H1 (cell line): ENCODE results near the gene SLC25A39. TPM values are rescaled to one million over a fixed set of nuclear protein-coding genes. Genes with fewer than 3 reads are reported as not detected.

Experiments
- CTCF ChIA-PET: fragments of 300-600 bp; sonication (Branson Sonifier 250); formaldehyde crosslinking; loops from one replicate; lab custom pipeline; 2021; ENCODE audit not compliant: partially characterized antibody; lab: Charles Lee
- POLR2A ChIA-PET: fragments of 300-600 bp; sonication (Branson Sonifier 250); formaldehyde crosslinking; loops from one replicate; lab custom pipeline; 2021; ENCODE audit warnings: inconsistent platforms; ENCODE audit not compliant: partially characterized antibody; lab: Charles Lee
- DNase-seq, 2 experiments: peaks; one replicate each; pipeline versions ENCODE4 v3.0.0 to v3.0.0-alpha.2; 2010 to 2022; ENCODE audit warnings: low spot score in 2 of 2, low read depth in 1 of 2, mixed read lengths in 1 of 2
- FAIRE-seq: peaks from 2 replicates; lab custom pipeline; 2011; peaks lifted over from hg19 to GRCh38; lab: Jason Lieb, UNC
- H2AFZ ChIP-seq: 2 replicates; pipeline ENCODE4 v1.8.1; 2012; ENCODE audit warnings: low read length, inconsistent platforms
- H2AK5ac ChIP-seq: 2 replicates; pipeline ENCODE4 v1.6.1; 2013; ENCODE audit warnings: low read depth, low read length
- H2BK120ac ChIP-seq: replicated peaks from 2 replicates; pipeline ENCODE3; 2013; ENCODE audit warnings: low read depth, low read length, inconsistent platforms
- H2BK12ac ChIP-seq: 2 replicates; pipeline ENCODE4 v1.6.1; 2013; ENCODE audit warnings: low read depth, low read length
- H2BK15ac ChIP-seq: 2 replicates; pipeline ENCODE4 v1.6.1; 2013; ENCODE audit warnings: low read length
- H2BK20ac ChIP-seq: 2 replicates; pipeline ENCODE4 v1.6.1; 2013; ENCODE audit warnings: low read length
- H2BK5ac ChIP-seq: 2 replicates; pipeline ENCODE4 v1.6.1; 2013; ENCODE audit warnings: low read depth, low read length
- H3K14ac ChIP-seq: 2 replicates; pipeline ENCODE4 v1.6.1; 2013; ENCODE audit warnings: inconsistent platforms; ENCODE audit not compliant: insufficient read length
- H3K18ac ChIP-seq: 2 replicates; pipeline ENCODE4 v1.6.1; 2013; ENCODE audit warnings: low read length; ENCODE audit errors: extremely low read depth
- H3K23ac ChIP-seq: 2 replicates; pipeline ENCODE4 v1.6.1; 2013; ENCODE audit warnings: inconsistent platforms; ENCODE audit not compliant: insufficient read length
- H3K23me2 ChIP-seq: 2 replicates; pipeline ENCODE4 v1.6.1; 2013; ENCODE audit warnings: low read depth, low read length
- H3K27ac ChIP-seq: 2 replicates; pipeline ENCODE4 v1.6.1; 2011; ENCODE audit warnings: low read depth, low read length, inconsistent platforms
- H3K27me3 ChIP-seq, 4 experiments: replicated peaks in 1 of 4; 1 replicate in 1 of 4; 2 replicates in 3 of 4; pipeline versions ENCODE4 v1.6.1 to v1.8.1; 2011 to 2013; ENCODE audit warnings: low read length in 3 of 4, mild to moderate bottlenecking in 3 of 4, inconsistent platforms in 2 of 4, mixed read lengths in 2 of 4, moderate library complexity in 1 of 4; ENCODE audit not compliant: control insufficient read depth in 3 of 4, insufficient read depth in 3 of 4; ENCODE audit errors: extremely low read depth in 1 of 4
- H3K36me3 ChIP-seq, 4 experiments: 2 replicates each; pipeline versions ENCODE4 v1.6.1 to v1.8.1; 2011 to 2013; ENCODE audit warnings: mild to moderate bottlenecking in 4 of 4, low read length in 3 of 4, moderate library complexity in 2 of 4, control low read depth in 1 of 4, inconsistent platforms in 1 of 4; ENCODE audit not compliant: insufficient read depth in 4 of 4, control insufficient read depth in 2 of 4
- H3K4ac ChIP-seq: replicated peaks from 2 replicates; pipeline ENCODE3; 2013; ENCODE audit warnings: low read length, low read depth, mixed read lengths, inconsistent platforms; ENCODE audit not compliant: insufficient read length
- H3K4me1 ChIP-seq, 4 experiments: replicated peaks in 1 of 4; 1 replicate in 1 of 4; 2 replicates in 3 of 4; pipeline versions ENCODE4 v1.6.1 to v1.8.1; 2011 to 2013; ENCODE audit warnings: low read length in 3 of 4, inconsistent platforms in 2 of 4, mixed read lengths in 1 of 4; ENCODE audit not compliant: insufficient read depth in 4 of 4, control insufficient read depth in 3 of 4
- H3K4me2 ChIP-seq, 2 experiments: 2 replicates each; pipeline versions ENCODE4 v1.6.1 to v1.8.1; 2011 to 2013; ENCODE audit warnings: low read depth in 2 of 2, low read length in 2 of 2, control low read depth in 1 of 2, inconsistent platforms in 1 of 2, mild to moderate bottlenecking in 1 of 2; ENCODE audit not compliant: insufficient read depth in 1 of 2
- H3K4me3 ChIP-seq, 4 experiments: fragments of 200-600, 300-600 bp in 1 of 4; sonication (generic), shearing (Covaris generic), sonication (Bioruptor Twin) in 1 of 4; 2 replicates each; pipeline versions ENCODE4 v1.5.1 to v1.8.1; 2011 to 2016; ENCODE audit warnings: low read length in 4 of 4, low read depth in 3 of 4, control low read depth in 2 of 4, inconsistent platforms in 2 of 4, mild to moderate bottlenecking in 2 of 4, mixed read lengths in 1 of 4, moderate library complexity in 1 of 4; ENCODE audit not compliant: insufficient read depth in 2 of 4; ENCODE audit errors: extremely low read depth in 1 of 4
- H3K56ac ChIP-seq: replicated peaks from 2 replicates; pipeline ENCODE3; 2013; ENCODE audit warnings: low read depth, mild to moderate bottlenecking, mixed read lengths, low read length, inconsistent platforms; ENCODE audit not compliant: insufficient read length
- H3K79me1 ChIP-seq: 2 replicates; pipeline ENCODE4 v1.6.1; 2013; ENCODE audit warnings: low read depth, low read length, control low read depth
- H3K79me2 ChIP-seq, 2 experiments: 2 replicates each; pipeline versions ENCODE4 v1.6.1 to v1.8.1; 2012 to 2013; ENCODE audit warnings: low read length in 2 of 2, mild to moderate bottlenecking in 2 of 2, inconsistent platforms in 1 of 2; ENCODE audit not compliant: insufficient read depth in 2 of 2, control insufficient read depth in 1 of 2
- H3K9ac ChIP-seq, 4 experiments: replicated peaks in 1 of 4; 1 replicate in 1 of 4; 2 replicates in 3 of 4; pipeline versions ENCODE4 v1.6.1 to v1.8.1; 2011 to 2013; ENCODE audit warnings: low read depth in 3 of 4, low read length in 3 of 4, control low read depth in 2 of 4, mild to moderate bottlenecking in 2 of 4, moderate library complexity in 2 of 4, inconsistent platforms in 1 of 4; ENCODE audit errors: extremely low read depth in 1 of 4
- H3K9me3 ChIP-seq, 2 experiments: 2 replicates each; pipeline versions ENCODE4 v1.6.1 to v1.8.1; 2012 to 2013; ENCODE audit warnings: mild to moderate bottlenecking in 2 of 2, moderate library complexity in 2 of 2, control low read depth in 1 of 2, inconsistent platforms in 1 of 2, low read depth in 1 of 2, low read length in 1 of 2, mixed read lengths in 1 of 2; ENCODE audit not compliant: insufficient read depth in 2 of 2
- H4K20me1 ChIP-seq, 2 experiments: replicated peaks in 1 of 2; 2 replicates each; pipeline versions ENCODE3 to v1.8.1; 2011 to 2013; ENCODE audit warnings: inconsistent platforms in 2 of 2, low read length in 2 of 2, mild to moderate bottlenecking in 1 of 2; ENCODE audit not compliant: insufficient read depth in 2 of 2, control insufficient read depth in 1 of 2
- H4K5ac ChIP-seq: 2 replicates; pipeline ENCODE4 v1.6.1; 2013; ENCODE audit warnings: low read length, low read depth, mixed read lengths, inconsistent platforms; ENCODE audit not compliant: insufficient read length
- H4K8ac ChIP-seq: 2 replicates; pipeline ENCODE4 v1.8.0; 2013; ENCODE audit warnings: mild to moderate bottlenecking, moderate library complexity, low read length, inconsistent platforms; ENCODE audit not compliant: insufficient read depth; ENCODE audit errors: extremely low read depth
- H4K91ac ChIP-seq: replicated peaks from 2 replicates; pipeline ENCODE3; 2013; ENCODE audit warnings: low read length, mixed read lengths, inconsistent platforms; ENCODE audit not compliant: insufficient read length
- CEBPB ChIP-seq: IDR thresholded peaks from 2 replicates; pipeline ENCODE4 v1.6.1; 2012; ENCODE audit warnings: low read depth, low read length
- CREB1 ChIP-seq: IDR thresholded peaks from 2 replicates; pipeline ENCODE4 v1.6.1; 2012; ENCODE audit warnings: inconsistent platforms
- KDM1A ChIP-seq: fragments of 200-600, 300-600 bp; sonication (generic); IDR thresholded peaks from 2 replicates; pipeline ENCODE4 v1.7.1; 2016; ENCODE audit warnings: mild to moderate bottlenecking, low read length, borderline replicate concordance
- KDM4A ChIP-seq: IDR thresholded peaks from one replicate; pipeline ENCODE4 v1.7.1; 2012; ENCODE audit warnings: low read depth, mild to moderate bottlenecking, moderate library complexity, low read length, inconsistent platforms; ENCODE audit not compliant: severe bottlenecking
- MAFK ChIP-seq: IDR thresholded peaks from 2 replicates; pipeline ENCODE4 v1.6.1; 2012; ENCODE audit warnings: low read depth, mild to moderate bottlenecking, improper control_type of control experiment, low read length
- POLR2A ChIP-seq, 2 experiments: IDR thresholded peaks; 1 replicate in 1 of 2; 2 replicates in 1 of 2; pipeline ENCODE4 v1.6.1; 2011; ENCODE audit warnings: low read depth in 2 of 2, low read length in 2 of 2, mild to moderate bottlenecking in 2 of 2; ENCODE audit errors: control extremely low read depth in 1 of 2
- SP2 ChIP-seq: IDR thresholded peaks from 2 replicates; pipeline ENCODE4 v1.6.1; 2012; ENCODE audit warnings: mild to moderate bottlenecking, low read length, inconsistent platforms
- SUZ12 ChIP-seq: fragments of 200-600 bp; sonication (generic); IDR thresholded peaks from 2 replicates; pipeline ENCODE4 v1.6.1; 2012; ENCODE audit warnings: mild to moderate bottlenecking, inconsistent platforms, low read length, moderate library complexity, mixed read lengths
- WGBS, 2 experiments: shearing (Covaris generic) in 1 of 2; methylation state at CpG; one replicate each; pipeline versions ENCODE4 v1.1.6 to v1.1.7; 2013 to 2015; ENCODE audit warnings: low lambda C conversion rate in 2 of 2, mixed read lengths in 2 of 2, inconsistent platforms in 1 of 2, low coverage in 1 of 2, missing lambda C conversion rate in 1 of 2; ENCODE audit not compliant: insufficient replicate concordance in 2 of 2, insufficient coverage in 1 of 2, insufficient read length in 1 of 2; ENCODE audit errors: extremely low coverage in 1 of 2, missing lambda C conversion rate in 1 of 2; 5-methylcytosine and 5-hydroxymethylcytosine counted together
- long read RNA-seq, 2 experiments: library from RNA in 1 of 2; library from capped mRNA in 1 of 2; stranded (forward); transcript quantifications; one replicate each; pipeline ENCODE4 v2.0.0, GENCODE V29; 2021; ENCODE audit warnings: inconsistent platforms in 1 of 2
- polyA minus RNA-seq, 3 experiments: library from RNA; depleted of rRNA, polyadenylated mRNA; stranded (reverse); fragments of >200 nt; gene quantifications; 1 replicate in 2 of 3; 2 replicates in 1 of 3; pipeline ENCODE4 v1.2.3, GENCODE V29; 2011
- polyA plus RNA-seq, 7 experiments: library from polyadenylated mRNA; depleted of rRNA in 3 of 7; stranded (reverse) in 5 of 7; unstranded in 2 of 7; fragments of >200 nt in 5 of 7; fragments of 200-250 nt in 2 of 7; gene quantifications; 1 replicate in 5 of 7; 2 replicates in 1 of 7; 4 replicates in 1 of 7; pipeline versions ENCODE4 v1.2.1 to v1.2.3, GENCODE V29; 2011 to 2013; ENCODE audit warnings: missing spikeins in 2 of 7, mixed read lengths in 2 of 7
- total RNA-seq: library from RNA; stranded (reverse); fragmentation: NEBNext Ultra II Directional; extraction: Animal tissue kit (Norgen Biotek cat#: 25700); gene quantifications from 2 replicates; pipeline ENCODE4 v1.2.1, GENCODE V29; 2021

Gene SLC25A39
- 189 and 200 TPM in 2 replicates for total RNA-seq
- polyA plus RNA-seq (2011; rRNA removed), result 291 and 408 TPM in 2 replicates
- polyA plus RNA-seq (2011; cell fraction: cytosol; rRNA removed), result 282 TPM
- 575 TPM for polyA plus RNA-seq (2011; cell fraction: nucleus; rRNA removed)
- 156 to 250 TPM (median 229 TPM) in 4 replicates for polyA plus RNA-seq (2012, experiment 1 of 2)
- 230 TPM for polyA plus RNA-seq (2012, experiment 2 of 2)
- 181 TPM for polyA plus RNA-seq (2013, experiment 1 of 2)
- polyA plus RNA-seq (2013, experiment 2 of 2), result 173 TPM
- 74.8 and 88.3 TPM in 2 replicates for polyA minus RNA-seq (2011; rRNA and poly(A)+ RNA removed)
- polyA minus RNA-seq (2011; cell fraction: cytosol; rRNA and poly(A)+ RNA removed), result 85.4 TPM
- 119 TPM for polyA minus RNA-seq (2011; cell fraction: nucleus; rRNA and poly(A)+ RNA removed)
- long read RNA-seq, experiment 1, transcript SLC25A39-201 (12 exons, 1,607 nt), result major isoform, 70 of 217 reads
- long read RNA-seq, experiment 1, transcript SLC25A39-202 (12 exons, 1,565 nt), result minor isoform, 29 of 217 reads
- long read RNA-seq, experiment 1, partial matches to known transcripts, result 73 of 217 reads
- long read RNA-seq, experiment 1, other reads (novel, unspliced or antisense), result 41 of 217 reads
- long read RNA-seq, experiment 2, transcript SLC25A39-202 (12 exons, 1,565 nt), result minor isoform, 7 of 46 reads
- long read RNA-seq, experiment 2, transcript SLC25A39-201 (12 exons, 1,607 nt), result major isoform, 21 of 46 reads
- long read RNA-seq, experiment 2, partial matches to known transcripts, result 13 of 46 reads
- long read RNA-seq, experiment 2, other reads (novel, unspliced or antisense), result 4 of 46 reads

- no peak within 1 kb of the TSS for H2BK20ac ChIP-seq
- CTCF ChIA-PET, result interaction anchor here (0.6 to 3.9 kb wide), 9 partner anchors 8 to 486 kb away, joined by 3 to 19 read pairs (median 4); partner anchors contain the start of genes GRN and SLC4A1
- peak within 1 kb of the TSS; percentile 40; the same call in 1 of the 2 replicates for H4K8ac ChIP-seq
- peak within 1 kb of the TSS; percentile 44; the same call in 1 of the 2 replicates for H2BK5ac ChIP-seq
- no peak within 1 kb of the TSS for H3K4ac ChIP-seq
- peaks cover 3 to 13% of the 10 kb centered on the region in 2 experiments; a peak in 3 of 4 replicates for H3K79me2 ChIP-seq
- H2BK15ac ChIP-seq, result peak within 1 kb of the TSS; percentile 29; the same call in 1 of the 2 replicates
- H3K18ac ChIP-seq, result peak within 1 kb of the TSS; percentile 96
- H4K5ac ChIP-seq, result peak within 1 kb of the TSS; percentile 16
- peaks cover 0 to 11% (median 6%) of the 10 kb centered on the region in 4 experiments; a peak in 5 of 7 replicates for H3K4me1 ChIP-seq
- peaks cover 7 to 26% (median 21%) of the 10 kb centered on the region in 4 experiments; a peak in 7 of 8 replicates for H3K36me3 ChIP-seq
- H3K9me3 ChIP-seq, result no peaks in the 10 kb centered on the region
- H3K23ac ChIP-seq, result no peak within 1 kb of the TSS
- H2BK12ac ChIP-seq, result peak within 1 kb of the TSS; percentile 39; the same call in 1 of the 2 replicates
- no peak within 1 kb of the TSS for H3K14ac ChIP-seq
- 2% methylated on average over 68 of the region's 85 CpGs; no CpG with 5 or more reads in 1 of the 2 experiments for WGBS, 2 experiments
- POLR2A ChIA-PET, result interaction anchor here (0.7 to 14.6 kb wide), 11 partner anchors 9 to 132 kb away, joined by 3 to 135 read pairs (median 4); partner anchors contain the start of genes ATXN7L3, GRN, RUNDC3A and UBTF
- peak within 1 kb of the TSS; percentile 51 to 71 (median 64) for H3K9ac ChIP-seq
- H3K23me2 ChIP-seq, result peaks cover 13% of the 10 kb centered on the region; the same call in 1 of the 2 replicates
- peaks cover 11% of the 10 kb centered on the region for H3K79me1 ChIP-seq
- peak within 1 kb of the TSS; percentile 74 to 92 (median 84) for H3K4me3 ChIP-seq
- DNase-seq, result peak in 1 of 2 experiments; percentile 98
- H2BK120ac ChIP-seq, result peak within 1 kb of the TSS; percentile 33
- peak within 1 kb of the TSS; percentile 83 to 97 for H3K4me2 ChIP-seq
- peak within 1 kb of the TSS; percentile 59 for H3K56ac ChIP-seq
- H2AK5ac ChIP-seq, result 0 out of 2 replicates have a peak within 1 kb of the TSS, but pooled peaks have one; percentile 53
- H4K20me1 ChIP-seq, result peaks cover 2 to 15% of the 10 kb centered on the region in 2 experiments
- 0 out of 2 replicates have a peak within 1 kb of the TSS, but pooled peaks have one; percentile 29 for H3K27ac ChIP-seq
- H2AFZ ChIP-seq, result no peak within 1 kb of the TSS; the same call in 1 of the 2 replicates
- FAIRE-seq, result no peak
- peak within 1 kb of the TSS; percentile 55 for H4K91ac ChIP-seq
- H3K27me3 ChIP-seq, result peaks cover 0 to 6% (median 0%) of the 10 kb centered on the region in 4 experiments; a peak in 5 of 7 replicates
- peak; percentile 65 for TF ChIP-seq KDM4A
- no peak for TF ChIP-seq CEBPB
- TF ChIP-seq SUZ12, result no peak
- peak; percentile 16; the same call in 1 of the 2 replicates for TF ChIP-seq CREB1
- no peak for TF ChIP-seq MAFK
- TF ChIP-seq KDM1A, result peak; percentile 96
- TF ChIP-seq POLR2A (IDR thresholded peaks at IDR 0.05; ENCODE audit: control extremely low read depth in 1 of 2, low read depth in 2 of 2, low read length in 2 of 2), result peak in 1 of 2 experiments; percentile 56; a peak in 1 of 3 replicates
- no peak for TF ChIP-seq SP2
These were observed at the start of gene SLC25A39 for GRCh38 chr17:44324571-44325275. Gene SLC25A39, minus strand, starts transcription at chr17:44324823. Its CDS starts 1,261 bp downstream, at chr17:44323562.
